ENCODE data around the gene SPAG7. TPM values are rescaled to one million over a fixed set of nuclear protein-coding genes. Genes with fewer than 3 reads are reported as not detected.

The SPAG7 gene
- polyA plus RNA-seq, 1 of the 3 experiments (the other 2 are of a cell fraction) = 133 TPM

DNA sequence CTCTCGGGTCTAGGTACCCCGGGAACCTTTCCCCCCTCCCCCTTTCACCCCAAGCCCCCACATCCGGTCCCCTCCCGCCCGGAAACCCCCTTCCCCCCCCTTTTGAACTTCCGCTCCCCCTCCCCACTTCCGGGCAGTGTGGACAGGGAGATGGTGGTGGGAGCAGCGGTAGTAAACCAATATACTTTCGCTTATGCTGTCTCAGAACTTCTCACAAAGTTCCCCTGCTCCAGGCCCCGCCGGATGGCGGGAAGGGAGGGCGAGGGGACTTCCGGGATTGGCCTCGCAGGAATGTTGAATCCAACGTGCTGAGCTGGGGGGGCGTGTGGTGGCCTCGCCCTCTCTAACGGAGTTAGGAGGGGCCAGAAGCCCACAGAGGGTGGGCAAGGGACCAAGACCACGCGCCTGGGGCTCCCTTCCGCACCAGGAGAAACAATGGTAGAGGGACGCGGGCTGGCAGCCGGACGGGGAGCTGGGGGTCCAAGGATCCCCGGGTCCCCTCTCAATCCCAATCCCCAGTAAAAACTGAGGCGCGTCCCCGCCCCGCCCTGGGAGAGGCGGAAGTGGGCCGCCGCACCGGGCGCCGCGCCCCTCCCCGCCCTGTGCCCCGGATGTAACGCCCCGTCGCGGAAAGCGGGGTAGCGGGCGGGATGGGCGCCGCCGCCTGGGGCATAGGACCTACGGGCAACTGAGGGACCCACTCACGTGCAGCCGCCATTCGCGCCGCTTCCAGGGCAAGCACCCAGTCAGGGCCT, 20.0 kb downstream of the SPAG7 start (continued):
- TF ChIP-seq, protein P1, sequence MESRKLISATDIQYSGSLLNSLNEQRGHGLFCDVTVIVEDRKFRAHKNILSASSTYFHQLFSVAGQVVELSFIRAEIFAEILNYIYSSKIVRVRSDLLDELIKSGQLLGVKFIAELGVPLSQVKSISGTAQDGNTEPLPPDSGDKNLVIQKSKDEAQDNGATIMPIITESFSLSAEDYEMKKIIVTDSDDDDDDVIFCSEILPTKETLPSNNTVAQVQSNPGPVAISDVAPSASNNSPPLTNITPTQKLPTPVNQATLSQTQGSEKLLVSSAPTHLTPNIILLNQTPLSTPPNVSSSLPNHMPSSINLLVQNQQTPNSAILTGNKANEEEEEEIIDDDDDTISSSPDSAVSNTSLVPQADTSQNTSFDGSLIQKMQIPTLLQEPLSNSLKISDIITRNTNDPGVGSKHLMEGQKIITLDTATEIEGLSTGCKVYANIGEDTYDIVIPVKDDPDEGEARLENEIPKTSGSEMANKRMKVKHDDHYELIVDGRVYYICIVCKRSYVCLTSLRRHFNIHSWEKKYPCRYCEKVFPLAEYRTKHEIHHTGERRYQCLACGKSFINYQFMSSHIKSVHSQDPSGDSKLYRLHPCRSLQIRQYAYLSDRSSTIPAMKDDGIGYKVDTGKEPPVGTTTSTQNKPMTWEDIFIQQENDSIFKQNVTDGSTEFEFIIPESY (IDR thresholded peaks at IDR 0.05; ENCODE audit: borderline replicate concordance, low read depth) = no peak
- peak; percentile 75 for TF ChIP-seq GABPA (IDR thresholded peaks at IDR 0.05; ENCODE audit: low read depth)
- no peak for TF ChIP-seq FOSL2 (IDR thresholded peaks at IDR 0.05; ENCODE audit: borderline replicate concordance, low read depth)
- TF ChIP-seq, protein P2, sequence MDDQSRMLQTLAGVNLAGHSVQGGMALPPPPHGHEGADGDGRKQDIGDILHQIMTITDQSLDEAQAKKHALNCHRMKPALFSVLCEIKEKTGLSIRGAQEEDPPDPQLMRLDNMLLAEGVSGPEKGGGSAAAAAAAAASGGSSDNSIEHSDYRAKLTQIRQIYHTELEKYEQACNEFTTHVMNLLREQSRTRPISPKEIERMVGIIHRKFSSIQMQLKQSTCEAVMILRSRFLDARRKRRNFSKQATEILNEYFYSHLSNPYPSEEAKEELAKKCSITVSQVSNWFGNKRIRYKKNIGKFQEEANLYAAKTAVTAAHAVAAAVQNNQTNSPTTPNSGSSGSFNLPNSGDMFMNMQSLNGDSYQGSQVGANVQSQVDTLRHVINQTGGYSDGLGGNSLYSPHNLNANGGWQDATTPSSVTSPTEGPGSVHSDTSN (IDR thresholded peaks at IDR 0.05) = no peak
- no peak for TF ChIP-seq TEAD4 (IDR thresholded peaks at IDR 0.05; ENCODE audit: borderline replicate concordance, insufficient read depth)
- no peak for TF ChIP-seq GATA2 (CRISPR knock-in tag; IDR thresholded peaks at IDR 0.05)
- no peak for TF ChIP-seq NFIC (IDR thresholded peaks at IDR 0.05; ENCODE audit: borderline replicate concordance)
- peak; percentile 34 for TF ChIP-seq TAF1 (IDR thresholded peaks at IDR 0.05; ENCODE audit: borderline replicate concordance, low read depth, low read length)
- no peak for TF ChIP-seq RXRA (IDR thresholded peaks at IDR 0.05; ENCODE audit: borderline replicate concordance, low read depth)
- TF ChIP-seq FOXM1 (IDR thresholded peaks at IDR 0.05; ENCODE audit: low read depth) = no peak
- no peak for TF ChIP-seq MEF2A (IDR thresholded peaks at IDR 0.05; ENCODE audit: borderline replicate concordance, low read depth)

DNA sequence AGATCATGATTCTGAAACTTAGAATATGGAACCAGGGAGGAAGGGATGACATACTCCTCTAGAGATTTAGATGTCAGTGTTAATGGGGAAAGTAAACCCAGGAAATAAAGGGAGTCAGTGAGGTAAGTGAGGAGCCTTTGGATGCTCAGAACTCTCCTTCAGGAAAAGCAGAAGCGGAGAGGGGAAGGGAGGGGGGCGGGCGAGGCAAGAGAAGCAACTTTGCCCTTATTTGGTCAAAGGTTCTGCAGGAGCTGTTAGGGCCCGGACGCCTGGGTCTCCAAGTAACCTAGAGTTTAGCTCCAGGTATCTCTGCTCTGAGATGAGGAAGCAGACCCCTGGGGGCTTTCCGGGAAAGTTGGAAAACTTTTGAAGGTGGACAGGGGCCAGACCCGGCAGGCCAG, 20.6 kb downstream of the SPAG7 start:
- peak overlapping the region; percentile 99 for H3K9ac ChIP-seq
- WGBS (ENCODE audit: low lambda C conversion rate) = 0% methylated on average over 7 of the region's 7 CpGs

More for the DNA sequence above, 20.6 kb downstream of the SPAG7 start:
- Histone ChIP-seq H3K9me3 (no peaks in the 10 kb centered on the region), H3K27ac (ENCODE audit: low read depth in 2 of 2, low read length in 1 of 2) (peak overlapping the region; percentile 97 to 100), H3K4me3 (ENCODE audit: low read depth in 2 of 2, low read length in 1 of 2) (peak overlapping the region; percentile 79 to 99), H3K9me2 (no peaks in the 10 kb centered on the region), H3K4me1 (ENCODE audit: control insufficient read depth in 1 of 2, insufficient read depth in 2 of 2, low read depth in 1 of 2, low read length in 1 of 2) (peaks cover 23 to 42% of the 10 kb centered on the region in 2 experiments), H3K4me2 (peak overlapping the region; percentile 98), H4K20me1 (ENCODE audit: insufficient read depth) (peaks cover 45% of the 10 kb centered on the region), H3K27me3 (ENCODE audit: insufficient read depth) (no peaks in the 10 kb centered on the region), H2AFZ (ENCODE audit: low read depth) (no peak overlapping the region), H3F3A (replicated peaks; ENCODE audit: insufficient read depth) (peaks cover 68% of the 10 kb centered on the region), H3K36me3 (replicated peaks in 1 of 2; ENCODE audit: control insufficient read depth in 1 of 2, insufficient read depth in 2 of 2, low read length in 1 of 2) (peaks cover 37 to 40% of the 10 kb centered on the region in 2 experiments), H3K79me2 (ENCODE audit: insufficient read depth) (peaks cover 82% of the 10 kb centered on the region)
- TF ChIP-seq JUND (IDR thresholded peaks at IDR 0.05) = no peak
- no peak for TF ChIP-seq MXI1 (IDR thresholded peaks at IDR 0.05; ENCODE audit: low read depth, low read length)
- no peak for TF ChIP-seq RAD21 (IDR thresholded peaks at IDR 0.05; ENCODE audit: low read length)
- no peak for TF ChIP-seq NRF1 (IDR thresholded peaks at IDR 0.05; ENCODE audit: low read depth, low read length)
- no peak for TF ChIP-seq EP300 (IDR thresholded peaks at IDR 0.05; ENCODE audit: borderline replicate concordance in 1 of 2, low read depth in 1 of 2, low read length in 1 of 2)
- no peak for TF ChIP-seq SMC3 (IDR thresholded peaks at IDR 0.05; ENCODE audit: low read depth, low read length)
- TF ChIP-seq, protein P3, sequence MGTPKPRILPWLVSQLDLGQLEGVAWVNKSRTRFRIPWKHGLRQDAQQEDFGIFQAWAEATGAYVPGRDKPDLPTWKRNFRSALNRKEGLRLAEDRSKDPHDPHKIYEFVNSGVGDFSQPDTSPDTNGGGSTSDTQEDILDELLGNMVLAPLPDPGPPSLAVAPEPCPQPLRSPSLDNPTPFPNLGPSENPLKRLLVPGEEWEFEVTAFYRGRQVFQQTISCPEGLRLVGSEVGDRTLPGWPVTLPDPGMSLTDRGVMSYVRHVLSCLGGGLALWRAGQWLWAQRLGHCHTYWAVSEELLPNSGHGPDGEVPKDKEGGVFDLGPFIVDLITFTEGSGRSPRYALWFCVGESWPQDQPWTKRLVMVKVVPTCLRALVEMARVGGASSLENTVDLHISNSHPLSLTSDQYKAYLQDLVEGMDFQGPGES (IDR thresholded peaks at IDR 0.05; ENCODE audit: low read depth, low read length) = no peak
- TF ChIP-seq, protein P4, sequence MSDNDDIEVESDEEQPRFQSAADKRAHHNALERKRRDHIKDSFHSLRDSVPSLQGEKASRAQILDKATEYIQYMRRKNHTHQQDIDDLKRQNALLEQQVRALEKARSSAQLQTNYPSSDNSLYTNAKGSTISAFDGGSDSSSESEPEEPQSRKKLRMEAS (IDR thresholded peaks at IDR 0.05; ENCODE audit: low read depth) = no peak
- no peak for TF ChIP-seq RXRA (IDR thresholded peaks at IDR 0.05; ENCODE audit: borderline replicate concordance, low read depth)
- TF ChIP-seq, protein P1 (IDR thresholded peaks at IDR 0.05; ENCODE audit: borderline replicate concordance, low read depth) = no peak
- TF ChIP-seq, protein P5, sequence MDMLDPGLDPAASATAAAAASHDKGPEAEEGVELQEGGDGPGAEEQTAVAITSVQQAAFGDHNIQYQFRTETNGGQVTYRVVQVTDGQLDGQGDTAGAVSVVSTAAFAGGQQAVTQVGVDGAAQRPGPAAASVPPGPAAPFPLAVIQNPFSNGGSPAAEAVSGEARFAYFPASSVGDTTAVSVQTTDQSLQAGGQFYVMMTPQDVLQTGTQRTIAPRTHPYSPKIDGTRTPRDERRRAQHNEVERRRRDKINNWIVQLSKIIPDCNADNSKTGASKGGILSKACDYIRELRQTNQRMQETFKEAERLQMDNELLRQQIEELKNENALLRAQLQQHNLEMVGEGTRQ (IDR thresholded peaks at IDR 0.05; ENCODE audit: borderline replicate concordance, low read depth, low read length) = no peak
- no peak for TF ChIP-seq SIN3A (IDR thresholded peaks at IDR 0.05; ENCODE audit: borderline replicate concordance, low read depth, low read length)
- no peak for TF ChIP-seq FOXJ3 (CRISPR knock-in tag; IDR thresholded peaks at IDR 0.05)
- TF ChIP-seq FOSL2 (IDR thresholded peaks at IDR 0.05; ENCODE audit: borderline replicate concordance, low read depth) = no peak
- no peak for TF ChIP-seq ELF1 (IDR thresholded peaks at IDR 0.05)
- no peak for TF ChIP-seq YY1 (IDR thresholded peaks at IDR 0.05; ENCODE audit: low read depth)
- POLR2A ChIA-PET = interaction anchor here (4.3 kb wide), 1 partner anchor 20 kb away, joined by 32 read pairs; the partner anchor contains the start of gene SPAG7
- no peak for DNase-seq
- CTCF ChIA-PET = interaction anchor here (0.7 to 1.5 kb wide), 3 partner anchors 13 to 56 kb away, joined by 3 to 4 read pairs (median 3); no protein-coding TSS in a partner anchor

Data from SK-N-SH (cell line).